Suprapubic skin (tissue), 3 donors: Measurements from ENCODE around the gene PDE11A.
"Not testable (repeated sequence)": the region's sequence is repeated elsewhere in the genome, so short reads cannot be mapped to it uniquely, and the experiment has no call there.

Experiments
- CTCF ChIP-seq, 2 donors: fragments of 200-600 bp in 1 of 2; fragments of 450-650 bp in 1 of 2; sonication (generic) in 1 of 2; IDR thresholded peaks; one replicate each; pipeline ENCODE4 v1.5.1; 2016 to 2019; ENCODE audit warnings: antibody characterized with exemption in 2 of 2, mild to moderate bottlenecking in 1 of 2, moderate library complexity in 1 of 2
- POLR2A ChIP-seq, 2 donors: fragments of 450-650 bp; IDR thresholded peaks; one replicate each; pipeline ENCODE4 v1.6.1; 2017; ENCODE audit warnings: antibody characterized with exemption in 2 of 2, mild to moderate bottlenecking in 2 of 2, moderate library complexity in 2 of 2

GRCh38 chr2:177944530-177944929 is 128.0 kb downstream of the PDE11A start:
- TF ChIP-seq POLR2A, CTCF (IDR thresholded peaks at IDR 0.05): not testable (repeated sequence)
